Natural killer cell treated with Interleukin-12 subunit alpha and Interleukin-12 subunit beta and Interleukin-15 and Interleukin-18, amount 100 ng/mL, for 72 hours (primary cell): ENCODE measurements around the gene FKBP5. TPM values are rescaled to one million over a fixed set of nuclear protein-coding genes. Genes with fewer than 3 reads are reported as not detected.

ENCODE experiments used
- ATAC-seq, 2 donors: fragments of 150-1000 bp; cut with Tn5 transposase in 1 of 2; sonication (Bioruptor Pico), chemical (Tn5 transposase) in 1 of 2; 2 replicates each; pipeline ENCODE4 v1.10.0; 2021
- DNase-seq: peaks from one replicate; pipeline ENCODE4 v3.0.0; 2022; ENCODE audit warnings: low spot score
- H3K27ac Mint-ChIP-seq, 2 donors: 1 replicate in 1 of 2; 2 replicates in 1 of 2; pipeline ENCODE4 v1.8.0; 2022; ENCODE audit warnings: mixed read lengths in 2 of 2, mild to moderate bottlenecking in 1 of 2, moderate library complexity in 1 of 2
- H3K27me3 Mint-ChIP-seq, 2 donors: 1 replicate in 1 of 2; 2 replicates in 1 of 2; pipeline ENCODE4 v1.8.0; 2022; ENCODE audit warnings: mixed read lengths in 2 of 2
- H3K36me3 Mint-ChIP-seq: one replicate; pipeline ENCODE4 v1.8.0; 2022; ENCODE audit warnings: mixed read lengths
- H3K4me1 Mint-ChIP-seq, 2 donors: 1 replicate in 1 of 2; 2 replicates in 1 of 2; pipeline ENCODE4 v1.8.0; 2022; ENCODE audit warnings: low read depth in 2 of 2, mixed read lengths in 2 of 2, mild to moderate bottlenecking in 1 of 2
- H3K4me3 Mint-ChIP-seq: one replicate; pipeline ENCODE4 v1.8.0; 2022; ENCODE audit warnings: mixed read lengths
- H3K9me3 Mint-ChIP-seq: 2 replicates; pipeline ENCODE4 v1.8.0; 2022; ENCODE audit warnings: mixed read lengths
- total RNA-seq, 2 donors: library from RNA; stranded (reverse); gene quantifications; one replicate each; pipeline ENCODE4 v1.2.3, GENCODE V29; 2022

FKBP5 gene
- total RNA-seq, 2 donors from 2014 or later, result 14.1 to 32.5 TPM

DNA sequence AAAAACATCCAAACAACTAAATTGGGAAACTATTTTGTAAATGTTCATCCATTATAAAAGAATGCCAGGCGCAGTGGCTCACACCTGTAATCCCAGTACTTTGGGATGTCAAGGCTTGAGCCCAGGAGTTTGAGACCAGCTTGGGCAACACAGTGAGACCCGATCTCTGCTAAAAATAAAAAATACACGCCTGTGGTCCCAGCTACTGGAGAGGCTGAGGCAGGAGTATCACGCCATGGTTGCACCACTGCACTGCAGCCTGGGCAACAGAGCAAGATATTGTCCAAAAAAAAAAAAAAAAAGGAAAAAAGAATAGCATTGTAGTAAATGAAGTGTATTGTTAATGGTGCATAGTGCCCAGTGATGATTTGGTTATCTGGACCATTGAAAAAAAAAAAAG, 38.7 kb downstream of the FKBP5 start:
- no peak overlapping the region for H3K27ac Mint-ChIP-seq
- peaks cover 0 to 3% of the 10 kb centered on the region in 2 donors for H3K4me1 Mint-ChIP-seq
- no peaks in the 10 kb centered on the region for H3K36me3 Mint-ChIP-seq
- ATAC-seq (no peak), DNase-seq (no peak)
- no peaks in the 10 kb centered on the region for H3K27me3 Mint-ChIP-seq
- H3K9me3 Mint-ChIP-seq, result no peaks in the 10 kb centered on the region
- H3K4me3 Mint-ChIP-seq, result no peak overlapping the region

DNA sequence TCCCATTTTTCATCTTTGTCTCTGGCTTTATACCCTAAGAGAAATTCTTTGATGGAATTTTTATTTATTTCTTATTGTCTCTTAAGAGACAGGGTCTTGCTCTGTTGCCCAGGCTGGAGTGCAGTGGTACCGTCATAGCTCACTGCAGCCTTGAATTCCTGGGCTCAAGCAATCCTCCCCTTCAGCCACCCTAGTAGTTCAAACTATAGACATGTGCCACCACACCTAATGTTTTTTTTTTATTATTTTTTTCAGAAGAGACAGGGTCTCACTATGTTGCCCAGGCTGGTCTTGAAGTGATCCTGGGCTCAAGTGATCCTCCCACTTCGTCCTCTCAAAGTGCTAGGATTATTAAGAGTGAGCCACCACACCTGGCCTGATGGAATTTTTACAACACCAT, 40.5 kb downstream of the FKBP5 start:
- DNase-seq (no peak), ATAC-seq (no peak)
- H3K4me3 Mint-ChIP-seq, result no peak overlapping the region
- H3K27me3 Mint-ChIP-seq, result no peaks in the 10 kb centered on the region
- peaks cover 4 to 6% of the 10 kb centered on the region in 2 donors for H3K4me1 Mint-ChIP-seq
- H3K36me3 Mint-ChIP-seq, result no peaks in the 10 kb centered on the region
- no peaks in the 10 kb centered on the region for H3K9me3 Mint-ChIP-seq
- no peak overlapping the region for H3K27ac Mint-ChIP-seq

DNA sequence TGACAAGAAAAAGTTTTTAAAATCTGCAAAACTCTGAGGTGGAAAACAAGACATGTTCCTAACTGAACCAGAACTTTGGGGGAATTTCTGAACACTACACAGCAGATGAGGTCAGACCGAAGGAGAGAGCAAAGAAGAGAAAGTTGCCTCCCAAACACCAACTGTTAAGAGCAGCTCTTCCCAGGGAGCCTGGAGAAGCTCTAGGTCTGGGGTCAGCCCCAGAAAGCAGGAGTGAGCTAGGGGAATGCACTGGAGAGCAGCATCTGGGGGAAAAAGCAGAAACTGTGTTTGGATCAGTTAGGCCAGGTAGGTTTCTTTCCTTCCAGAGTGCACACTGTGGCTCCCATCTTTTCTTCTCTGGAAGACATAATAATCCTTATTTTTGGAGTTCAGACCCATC, 41.3 kb downstream of the FKBP5 start:
- ATAC-seq, result no peak
- Mint-ChIP-seq H3K4me3 (no peak overlapping the region), H3K27me3 (no peaks in the 10 kb centered on the region), H3K36me3 (no peaks in the 10 kb centered on the region), H3K4me1 (peaks cover 4 to 6% of the 10 kb centered on the region in 2 donors), H3K27ac (no peak overlapping the region), H3K9me3 (no peaks in the 10 kb centered on the region)
- no peak for DNase-seq

DNA sequence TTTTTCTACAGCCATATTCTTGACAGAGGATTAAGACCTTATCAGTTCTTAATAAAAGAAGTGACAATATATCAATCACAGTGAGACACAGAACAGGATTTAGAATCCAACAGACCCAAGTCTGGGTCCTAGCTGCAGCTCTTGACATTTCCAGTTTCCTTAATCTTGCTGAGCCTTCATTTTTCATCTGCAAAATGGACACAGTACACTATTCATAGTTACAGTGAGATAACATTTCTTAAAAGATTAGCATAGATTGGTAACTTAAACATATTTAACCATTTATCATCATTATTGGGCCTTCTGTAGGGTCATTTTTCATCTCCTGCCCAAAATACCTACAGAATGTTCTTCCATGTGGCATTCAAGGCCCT, 45.6 kb downstream of the FKBP5 start:
- H3K4me1 Mint-ChIP-seq, result peaks cover 4 to 6% of the 10 kb centered on the region in 2 donors
- ATAC-seq, result no peak
- H3K27ac Mint-ChIP-seq, result no peak overlapping the region
- H3K4me3 Mint-ChIP-seq, result no peak overlapping the region
- no peaks in the 10 kb centered on the region for H3K9me3 Mint-ChIP-seq
- no peaks in the 10 kb centered on the region for H3K36me3 Mint-ChIP-seq
- DNase-seq, result no peak
- no peaks in the 10 kb centered on the region for H3K27me3 Mint-ChIP-seq

DNA sequence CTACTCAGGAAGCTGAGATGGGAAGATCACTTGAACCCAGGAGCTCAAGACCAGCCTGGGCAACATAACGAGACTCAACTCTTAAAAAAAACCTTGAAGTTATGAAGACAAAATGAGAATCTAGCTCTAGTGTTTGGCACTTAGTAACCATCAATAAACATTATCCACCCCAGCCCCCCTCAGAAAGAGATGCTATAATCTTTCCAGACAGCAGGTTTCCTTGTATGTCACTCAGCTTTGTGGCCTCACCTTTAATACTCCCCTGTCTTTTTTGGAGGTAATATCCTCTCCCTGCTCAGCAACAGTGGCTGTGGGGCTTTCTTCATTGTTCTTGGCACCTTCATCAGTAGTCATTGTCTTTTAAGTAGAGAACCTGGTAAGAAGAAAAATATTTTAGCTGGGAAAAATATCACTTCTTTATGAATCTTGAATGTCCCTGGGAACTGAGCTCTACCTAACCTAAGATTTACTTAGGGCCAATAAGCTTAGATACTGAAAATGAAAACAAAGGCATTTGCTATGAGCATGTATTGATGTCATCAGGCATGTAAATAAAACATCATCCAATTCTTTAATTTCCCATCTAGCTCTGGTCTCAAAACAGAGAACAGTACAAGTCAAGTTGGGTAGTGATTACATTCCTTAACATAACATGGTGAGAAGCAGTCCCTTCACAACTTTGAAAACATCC, 46.1 kb downstream of the FKBP5 start:
- Mint-ChIP-seq H3K9me3 (no peaks in the 10 kb centered on the region), H3K4me3 (no peak overlapping the region), H3K36me3 (no peaks in the 10 kb centered on the region), H3K27me3 (no peaks in the 10 kb centered on the region), H3K4me1 (peaks cover 4 to 6% of the 10 kb centered on the region in 2 donors), H3K27ac (no peak overlapping the region)
- no peak for DNase-seq
- no peak for ATAC-seq

DNA sequence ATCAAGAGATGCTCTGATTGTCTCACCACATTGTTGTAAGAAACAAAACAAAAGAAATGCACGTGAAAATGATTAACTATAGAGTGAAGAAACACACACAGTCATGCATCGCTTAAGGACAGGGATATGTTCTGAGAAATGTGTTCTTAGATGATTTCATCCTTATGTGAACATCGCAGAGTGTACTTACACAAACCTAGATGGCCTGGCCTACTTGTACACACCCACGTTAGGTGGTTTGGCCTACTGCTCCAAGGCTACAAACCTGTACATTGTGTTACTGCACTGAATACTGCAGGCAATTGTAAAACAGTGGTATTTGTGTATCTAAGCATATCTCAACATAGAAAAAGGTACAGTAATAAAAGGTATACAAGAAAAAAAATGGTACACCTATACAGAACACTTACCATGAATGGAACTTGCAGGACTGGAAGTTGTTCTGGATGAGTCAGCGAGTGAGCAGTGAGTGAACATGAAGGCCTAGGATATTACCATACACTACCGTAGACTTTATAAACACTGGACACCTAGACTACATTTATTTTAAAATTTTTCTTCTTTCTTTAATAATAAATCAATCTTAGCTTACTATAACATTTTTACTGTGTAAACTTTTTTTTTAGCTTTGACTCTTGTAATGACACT, 48.6 kb downstream of the FKBP5 start:
- no peaks in the 10 kb centered on the region for H3K36me3 Mint-ChIP-seq

DNA sequence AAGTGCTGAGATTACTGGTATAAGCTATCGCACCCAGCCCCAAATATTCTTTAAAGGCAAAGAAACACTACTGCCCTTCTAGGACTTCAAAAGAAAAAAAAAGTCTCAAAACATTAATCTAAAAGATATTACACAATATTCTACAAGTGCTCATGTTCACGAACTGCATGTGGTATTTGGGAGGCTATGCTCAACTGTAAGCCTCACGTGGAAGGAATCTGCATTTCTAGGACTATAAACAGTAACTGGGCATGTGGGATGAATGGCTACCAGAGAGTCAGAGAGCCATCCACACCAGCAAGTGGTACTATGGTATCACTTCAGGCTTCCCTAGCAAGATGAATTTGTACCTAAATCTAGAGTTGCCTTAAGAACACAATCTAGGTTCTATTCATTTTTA, 50.0 kb downstream of the FKBP5 start:
- DNase-seq, result no peak
- Mint-ChIP-seq H3K4me3 (no peak overlapping the region), H3K9me3 (no peaks in the 10 kb centered on the region), H3K4me1 (peaks cover 0 to 4% of the 10 kb centered on the region in 2 donors), H3K27ac (no peak overlapping the region), H3K36me3 (no peaks in the 10 kb centered on the region), H3K27me3 (no peaks in the 10 kb centered on the region)
- ATAC-seq, result no peak

More for the DNA sequence above, 48.6 kb downstream of the FKBP5 start:
- ATAC-seq (no peak), DNase-seq (no peak)
- H3K27me3 Mint-ChIP-seq, result no peaks in the 10 kb centered on the region
- H3K9me3 Mint-ChIP-seq, result no peaks in the 10 kb centered on the region
- peaks cover 2 to 6% of the 10 kb centered on the region in 2 donors for H3K4me1 Mint-ChIP-seq
- H3K27ac Mint-ChIP-seq, result no peak overlapping the region
- no peak overlapping the region for H3K4me3 Mint-ChIP-seq

DNA sequence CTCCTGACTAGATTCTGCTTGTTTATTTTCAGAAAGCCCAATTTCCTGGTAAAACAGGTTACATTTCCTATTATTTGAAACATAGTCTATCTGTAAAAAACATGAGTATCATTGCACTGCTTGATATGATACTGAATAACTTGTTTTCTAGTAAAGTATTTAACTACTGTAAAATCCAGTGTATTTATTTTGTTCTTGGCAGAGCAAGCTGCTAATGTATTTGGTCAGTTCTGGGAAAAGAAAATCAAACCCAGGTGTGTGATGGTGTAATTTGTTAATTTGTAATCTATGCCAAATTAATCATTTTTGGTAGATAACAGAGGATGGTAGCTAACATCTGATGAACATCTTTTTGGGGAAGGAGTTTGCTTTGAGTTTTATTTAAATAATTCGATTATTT, 50.8 kb downstream of the FKBP5 start:
- DNase-seq, result no peak
- Mint-ChIP-seq H3K27ac (no peak overlapping the region), H3K9me3 (no peaks in the 10 kb centered on the region), H3K27me3 (no peaks in the 10 kb centered on the region), H3K36me3 (no peaks in the 10 kb centered on the region), H3K4me3 (no peak overlapping the region), H3K4me1 (no peaks in the 10 kb centered on the region)
- no peak for ATAC-seq

DNA sequence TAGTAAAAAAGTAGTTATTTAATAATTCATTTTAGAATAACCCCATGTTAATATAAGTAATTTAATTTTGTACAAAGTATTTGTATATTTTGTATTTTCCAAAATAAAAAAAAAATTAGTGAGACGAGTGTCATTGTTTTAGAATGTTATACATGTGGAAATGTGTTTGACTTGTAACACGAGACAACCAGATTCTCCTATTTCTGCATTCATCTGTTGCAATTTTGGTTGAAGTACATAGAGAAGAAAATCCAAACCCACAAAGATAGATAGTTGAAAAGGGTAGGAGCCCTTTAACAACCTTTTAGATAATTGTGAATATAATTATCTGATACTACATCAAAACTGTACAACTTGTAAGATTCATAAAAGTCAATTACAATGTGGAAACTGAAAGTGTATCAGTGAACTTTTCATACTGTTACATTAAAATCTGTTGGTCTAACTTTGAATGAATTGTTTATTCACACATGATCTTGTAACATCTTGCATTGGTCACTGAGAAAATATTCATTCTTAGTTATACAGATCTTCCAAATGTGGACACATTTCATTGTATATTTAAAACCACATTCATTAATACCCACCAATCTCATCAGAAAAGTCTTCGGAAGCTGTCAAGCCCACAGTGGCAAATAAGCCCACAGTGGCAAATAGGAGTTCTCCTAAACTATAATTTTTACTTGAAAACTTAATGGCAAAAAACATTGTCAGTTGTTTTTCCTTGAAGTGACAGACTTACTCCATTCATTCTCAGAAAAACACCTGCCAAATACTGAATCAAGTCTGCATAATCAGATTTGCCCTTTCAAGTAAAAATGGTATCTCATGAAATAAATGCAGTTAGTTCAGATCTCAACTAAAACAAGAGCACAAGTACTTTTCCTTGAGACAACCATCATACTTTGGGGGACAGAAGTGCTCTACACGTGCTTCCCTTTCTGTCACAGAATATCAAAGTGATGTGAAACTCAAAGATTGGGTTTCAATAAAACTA, 52.8 kb downstream of the FKBP5 start:
- no peaks in the 10 kb centered on the region for H3K27me3 Mint-ChIP-seq
- H3K27ac Mint-ChIP-seq, result peak overlapping the region in 1 of 2 donors; percentile 25
- ATAC-seq (no peak), DNase-seq (no peak)
- H3K36me3 Mint-ChIP-seq, result no peaks in the 10 kb centered on the region
- no peaks in the 10 kb centered on the region for H3K9me3 Mint-ChIP-seq
- H3K4me1 Mint-ChIP-seq, result no peaks in the 10 kb centered on the region
- no peak overlapping the region for H3K4me3 Mint-ChIP-seq

DNA sequence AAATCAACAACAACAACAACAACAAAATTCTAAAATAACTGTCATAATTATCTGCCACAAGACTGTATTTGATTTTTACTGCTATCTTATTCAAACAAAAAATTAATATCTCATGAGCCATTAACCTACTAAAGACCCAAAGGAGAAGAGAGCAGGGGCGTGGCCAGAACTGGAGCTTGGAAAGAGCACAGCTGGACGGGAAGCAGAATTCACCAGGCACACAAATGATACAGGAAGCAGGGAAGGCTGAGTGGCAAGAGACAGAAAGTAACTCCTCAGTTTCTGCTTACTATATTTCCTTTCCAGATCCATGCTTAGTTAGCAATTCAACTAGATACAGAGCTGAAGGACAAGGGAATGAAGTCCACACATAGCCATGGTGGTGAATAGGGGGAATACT, 54.4 kb downstream of the FKBP5 start:
- no peak overlapping the region for H3K27ac Mint-ChIP-seq
- no peaks in the 10 kb centered on the region for H3K27me3 Mint-ChIP-seq
- ATAC-seq (no peak), DNase-seq (no peak)
- no peaks in the 10 kb centered on the region for H3K36me3 Mint-ChIP-seq
- H3K4me1 Mint-ChIP-seq, result no peaks in the 10 kb centered on the region
- no peak overlapping the region for H3K4me3 Mint-ChIP-seq
- H3K9me3 Mint-ChIP-seq, result no peaks in the 10 kb centered on the region

DNA sequence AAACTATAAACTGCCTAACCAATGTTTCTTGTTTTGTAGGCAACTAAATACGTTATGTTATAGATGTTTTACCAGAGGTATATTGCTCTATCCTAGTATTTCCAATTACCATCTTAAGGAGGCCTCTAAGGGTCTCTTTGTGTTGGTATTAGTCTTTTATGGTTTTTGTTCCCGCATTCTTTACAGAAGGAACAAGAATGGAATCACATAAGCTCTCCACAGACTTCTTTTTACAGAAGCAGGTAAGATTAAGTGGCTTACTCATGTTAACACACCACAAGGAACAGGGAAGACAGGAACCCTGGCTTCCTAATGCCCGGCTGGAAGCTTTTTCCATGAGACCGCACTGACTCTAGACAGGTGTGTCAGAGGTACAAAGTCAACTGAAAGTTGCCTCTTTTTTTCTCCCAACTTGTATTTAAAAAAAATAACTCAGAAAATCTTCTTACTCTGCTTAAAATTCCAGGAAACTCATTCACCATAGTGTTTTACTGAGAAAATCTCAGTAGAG, 55.1 kb downstream of the FKBP5 start:
- no peak for DNase-seq
- no peaks in the 10 kb centered on the region for H3K36me3 Mint-ChIP-seq
- no peak overlapping the region for H3K27ac Mint-ChIP-seq
- H3K27me3 Mint-ChIP-seq, result no peaks in the 10 kb centered on the region
- no peak for ATAC-seq
- H3K9me3 Mint-ChIP-seq, result no peaks in the 10 kb centered on the region
- H3K4me1 Mint-ChIP-seq, result no peaks in the 10 kb centered on the region
- no peak overlapping the region for H3K4me3 Mint-ChIP-seq

DNA sequence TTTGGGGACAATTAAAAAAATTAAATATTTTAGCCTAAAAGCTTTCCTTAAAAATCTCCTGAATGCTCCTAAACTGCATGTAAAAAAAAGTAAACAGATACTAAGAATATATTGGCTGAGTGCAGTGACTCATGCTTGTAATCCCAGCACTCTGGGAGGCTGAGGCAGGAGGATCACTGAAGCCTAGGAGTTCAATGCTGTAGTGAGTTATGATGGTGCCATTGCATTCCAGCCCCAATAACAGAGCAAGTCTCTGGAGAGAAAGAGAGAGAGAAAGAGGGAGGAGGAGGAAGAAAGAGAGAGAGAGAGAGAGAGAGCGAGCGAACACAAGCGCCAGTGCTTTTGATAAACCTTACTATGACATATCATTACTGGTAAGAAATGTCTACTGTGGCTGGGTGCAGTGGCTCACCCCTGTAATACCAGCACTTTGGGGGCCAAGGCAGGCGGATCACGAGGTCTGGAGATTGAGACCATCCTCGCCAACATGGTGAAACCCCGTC, 58.8 kb downstream of the FKBP5 start:
- peaks cover 0 to under 1% of the 10 kb centered on the region in 2 donors for H3K4me1 Mint-ChIP-seq
- H3K27ac Mint-ChIP-seq, result no peak overlapping the region
- no peak overlapping the region for H3K4me3 Mint-ChIP-seq
- H3K36me3 Mint-ChIP-seq, result no peaks in the 10 kb centered on the region
- ATAC-seq, result no peak
- no peaks in the 10 kb centered on the region for H3K27me3 Mint-ChIP-seq
- no peak for DNase-seq
- H3K9me3 Mint-ChIP-seq, result no peaks in the 10 kb centered on the region

DNA sequence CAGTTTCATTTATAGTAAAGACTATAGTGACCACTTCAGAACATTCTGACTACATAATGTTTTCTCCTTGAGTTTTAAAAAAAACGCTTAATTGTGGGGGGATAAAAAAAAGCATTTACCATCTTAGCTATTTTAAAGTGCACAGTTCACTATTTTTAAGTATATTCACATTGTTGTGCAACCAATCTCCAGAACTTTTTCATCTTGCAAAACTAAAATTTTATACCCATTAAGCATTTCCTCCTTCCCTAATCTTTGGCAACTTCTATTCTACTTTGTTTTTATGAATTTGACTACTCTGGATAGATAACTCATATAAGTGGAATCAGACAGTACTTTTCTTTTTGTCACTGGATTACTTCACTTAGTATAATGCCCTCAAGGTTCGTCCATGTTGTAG, 62.3 kb downstream of the FKBP5 start:
- Mint-ChIP-seq H3K36me3 (no peaks in the 10 kb centered on the region), H3K27ac (no peak overlapping the region), H3K4me3 (no peak overlapping the region), H3K4me1 (peaks cover 5 to 7% of the 10 kb centered on the region in 2 donors), H3K27me3 (no peaks in the 10 kb centered on the region), H3K9me3 (no peaks in the 10 kb centered on the region)
- ATAC-seq, result no peak
- no peak for DNase-seq
